HG02938 (cell line): ENCODE measurements around the gene CFAP69.
A peak's percentile ranks its signal among the peaks of the same experiment; 100 is the strongest.
"Not testable (repeated sequence)": the region's sequence is repeated elsewhere in the genome, so short reads cannot be mapped to it uniquely, and the experiment has no call there.

Source experiments
- ATAC-seq: cut with Tn5 transposase; IDR thresholded peaks from one replicate; pipeline ENCODE4 v1.9.1; 2021; ENCODE audit warnings: mild to moderate bottlenecking, moderate library complexity; ENCODE audit not compliant: unreplicated experiment

Gene CFAP69

DNA sequence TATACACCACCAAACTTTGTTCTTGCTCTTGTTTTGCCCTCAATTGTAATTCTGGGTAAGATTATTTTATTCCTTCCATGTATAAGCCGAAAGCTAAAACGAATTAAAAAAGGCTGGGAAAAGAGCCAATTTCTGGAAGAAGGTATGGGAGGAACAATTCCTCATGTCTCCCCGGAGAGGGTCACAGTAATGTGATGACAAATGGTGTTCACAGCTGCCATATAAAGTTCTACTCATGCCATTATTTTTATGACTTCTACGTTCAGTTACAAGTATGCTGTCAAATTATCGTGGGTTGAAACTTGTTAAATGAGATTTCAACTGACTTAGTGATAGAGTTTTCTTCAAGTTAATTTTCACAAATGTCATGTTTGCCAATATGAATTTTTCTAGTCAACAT is 12.5 kb upstream of the CFAP69 start:
- ATAC-seq, result no peak

DNA sequence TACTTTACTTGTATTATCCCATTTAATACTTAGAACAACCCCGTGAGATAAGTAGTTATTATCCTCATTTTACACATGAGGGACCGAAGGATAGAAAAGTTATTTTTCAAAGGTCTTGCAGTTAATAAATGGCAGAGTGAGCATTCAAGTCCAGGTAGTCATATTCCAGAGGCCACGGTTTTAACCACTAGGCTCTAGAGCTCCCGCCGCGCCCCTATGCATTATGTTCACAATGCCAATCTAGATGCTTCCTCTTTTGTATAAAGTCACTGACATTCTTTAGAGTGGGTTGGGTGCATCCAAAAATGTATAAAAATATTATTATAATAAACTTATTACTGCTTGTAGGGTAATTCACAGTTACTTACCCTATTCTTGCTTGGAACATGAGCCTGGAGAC is 11.4 kb upstream of the CFAP69 start:
- ATAC-seq, result no peak

DNA sequence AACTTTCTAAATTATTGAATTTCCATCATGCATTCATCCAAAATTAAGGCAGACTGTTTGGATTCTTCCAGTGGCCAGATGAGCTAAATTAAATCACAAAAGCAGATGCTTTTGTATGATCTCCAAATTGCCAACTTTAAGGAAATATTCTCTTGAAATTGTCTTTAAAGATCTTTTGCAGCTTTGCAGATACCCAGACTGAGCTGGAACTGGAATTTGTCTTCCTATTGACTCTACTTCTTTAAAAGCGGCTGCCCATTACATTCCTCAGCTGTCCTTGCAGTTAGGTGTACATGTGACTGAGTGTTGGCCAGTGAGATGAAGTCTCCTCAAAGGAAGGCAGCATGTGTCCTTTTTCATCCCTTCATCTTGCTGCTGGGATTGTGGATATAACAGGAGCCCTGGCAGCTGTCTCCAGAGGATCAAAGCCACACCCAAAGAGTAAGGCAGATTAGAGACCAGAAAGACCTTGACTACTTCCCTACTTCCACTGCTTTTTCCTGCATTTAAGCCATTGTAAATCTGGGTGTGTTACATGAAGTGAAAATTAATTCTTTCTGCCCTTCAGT is 8.2 kb upstream of the CFAP69 start:
- no peak for ATAC-seq

DNA sequence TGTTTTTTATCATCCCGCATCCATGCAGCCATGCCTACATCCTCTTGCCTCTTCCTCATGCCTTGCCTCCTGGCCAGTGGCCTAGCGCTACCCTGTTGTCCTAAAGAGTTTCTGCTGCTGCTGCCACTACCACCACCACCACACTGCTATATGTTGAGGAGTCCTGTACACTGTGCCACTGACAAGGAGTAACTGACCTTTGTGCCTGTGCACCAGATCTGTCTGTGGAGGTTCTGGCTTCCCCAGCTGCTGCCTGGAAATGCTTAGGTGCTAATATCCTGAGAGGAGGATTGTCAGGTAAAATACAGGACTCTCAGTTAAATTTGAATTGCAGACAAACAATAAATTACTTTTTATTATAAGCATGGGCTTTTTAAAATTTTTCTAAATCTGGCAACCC is 7.0 kb upstream of the CFAP69 start:
- no peak for ATAC-seq

DNA sequence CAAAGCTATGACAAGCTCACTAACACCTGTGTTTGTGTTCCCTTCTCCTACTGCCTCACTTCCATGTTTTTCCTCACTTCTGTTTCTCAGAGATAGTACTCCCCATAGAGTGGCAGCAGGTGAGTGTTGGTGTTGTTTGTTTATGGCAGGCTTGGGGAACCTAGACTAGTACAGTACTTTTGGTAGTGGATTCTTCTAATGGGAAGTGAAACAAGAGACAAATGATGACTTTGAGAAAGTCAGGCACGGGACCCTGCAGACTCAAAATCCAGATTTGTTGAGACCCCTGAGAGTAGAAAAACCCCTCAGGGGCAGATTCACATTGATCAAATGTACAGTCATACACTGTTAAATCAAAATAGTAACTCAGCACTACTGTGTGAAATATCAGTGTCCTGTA is 6.4 kb upstream of the CFAP69 start:
- ATAC-seq, result no peak

DNA sequence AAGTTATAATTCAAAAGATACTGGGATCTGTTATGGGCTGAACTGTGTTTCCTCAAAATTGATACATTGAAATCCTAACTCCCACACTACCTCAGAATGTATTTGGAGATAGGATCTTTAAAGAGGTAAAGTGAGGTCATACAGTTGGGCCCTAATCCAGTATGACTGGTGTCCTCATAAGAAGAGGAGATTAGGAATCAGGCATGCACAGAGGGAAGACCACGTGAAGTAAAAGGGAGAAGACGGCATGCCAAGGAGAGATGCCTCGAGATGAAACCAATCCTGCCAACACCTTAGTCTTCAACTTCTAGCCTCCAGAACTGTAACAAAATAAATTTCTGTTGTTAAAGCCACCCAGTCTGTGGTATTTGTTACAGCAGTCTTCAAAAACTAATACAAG is 5.9 kb upstream of the CFAP69 start:
- no peak for ATAC-seq

DNA sequence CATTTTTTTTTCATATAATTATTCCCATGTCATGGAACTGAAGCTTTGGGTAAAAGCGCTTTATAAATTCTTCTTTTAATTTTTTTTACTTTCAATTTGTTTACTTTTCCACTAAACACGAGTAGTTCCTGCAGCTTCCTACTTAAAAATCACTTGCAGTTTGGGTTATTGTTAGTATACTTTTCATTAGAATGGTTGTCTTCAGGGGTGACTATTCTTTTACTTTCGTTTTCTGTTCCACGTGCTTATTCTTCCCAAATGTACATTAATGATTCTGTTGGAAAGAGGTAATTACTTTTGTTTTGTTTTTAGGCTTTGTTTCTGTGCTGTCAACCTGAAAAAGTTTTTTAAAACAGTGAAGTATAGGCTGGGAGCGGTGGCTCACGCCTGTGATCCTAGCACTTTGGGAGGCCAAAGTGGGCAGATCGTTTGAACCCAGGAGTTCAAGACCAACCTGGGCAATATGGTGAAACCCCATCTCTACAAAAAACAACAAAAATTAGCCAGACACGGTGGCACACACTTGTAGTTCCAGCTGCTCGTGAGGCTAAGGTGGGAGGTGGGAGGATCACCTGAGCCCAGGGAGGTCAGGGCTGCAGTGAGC is 5.2 kb upstream of the CFAP69 start:
- no peak for ATAC-seq

DNA sequence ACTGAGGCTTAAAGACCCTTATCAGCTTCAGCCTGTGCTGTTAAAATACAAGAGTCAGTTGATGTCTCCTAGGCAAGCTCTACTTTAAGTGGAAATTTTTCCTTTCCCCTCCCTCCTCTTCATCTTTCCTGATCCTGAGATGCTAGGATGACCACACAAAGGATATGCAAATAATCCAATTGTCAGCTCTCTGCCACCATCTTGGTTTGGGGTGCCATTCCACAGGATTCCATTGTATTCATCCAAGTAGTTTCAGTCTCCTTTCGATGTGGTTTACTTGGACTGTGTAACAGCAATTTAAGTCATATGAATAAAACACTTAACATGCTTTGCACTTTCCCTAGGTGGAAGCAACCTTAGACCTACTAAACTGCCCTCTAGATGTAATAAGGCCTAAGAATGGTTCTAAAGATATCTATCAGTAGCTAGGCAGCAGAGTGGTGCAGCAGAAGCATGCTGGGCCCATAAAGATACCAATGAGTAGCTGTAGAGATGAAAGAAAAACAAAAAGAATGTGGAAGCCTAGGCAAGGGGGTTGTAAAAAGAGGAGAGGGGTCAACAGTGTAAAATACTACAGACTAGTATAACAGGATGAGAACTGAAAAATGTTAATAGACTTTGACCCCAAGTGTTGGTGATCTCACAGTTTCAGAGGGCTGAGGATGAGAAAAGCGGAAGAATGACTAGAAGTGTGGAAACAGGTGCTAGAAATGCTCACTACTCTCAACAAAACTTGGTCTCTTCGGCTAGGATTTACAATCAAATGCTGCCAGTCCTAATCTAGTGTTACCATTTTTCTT is 2.4 kb upstream of the CFAP69 start:
- peak; percentile 50 for ATAC-seq

DNA sequence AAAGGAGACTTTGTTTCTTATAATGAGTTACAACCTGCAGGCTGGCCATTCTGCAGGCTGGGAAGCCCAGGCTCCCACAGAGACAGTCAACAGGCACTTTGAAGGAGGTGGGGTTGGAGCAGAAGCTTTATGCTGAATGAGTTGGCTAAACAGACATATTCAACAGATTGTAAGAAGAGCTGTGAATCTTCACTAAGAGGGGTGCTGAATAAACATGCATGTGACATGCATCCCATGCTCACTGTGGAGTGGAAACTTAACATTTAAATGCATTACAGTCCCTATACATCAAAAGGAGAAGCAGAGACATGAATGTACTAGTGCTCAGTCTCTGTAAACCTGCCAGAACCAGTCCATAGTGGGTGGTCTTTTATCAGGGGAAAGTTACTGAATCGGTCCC is 1.4 kb upstream of the CFAP69 start:
- no peak for ATAC-seq

DNA sequence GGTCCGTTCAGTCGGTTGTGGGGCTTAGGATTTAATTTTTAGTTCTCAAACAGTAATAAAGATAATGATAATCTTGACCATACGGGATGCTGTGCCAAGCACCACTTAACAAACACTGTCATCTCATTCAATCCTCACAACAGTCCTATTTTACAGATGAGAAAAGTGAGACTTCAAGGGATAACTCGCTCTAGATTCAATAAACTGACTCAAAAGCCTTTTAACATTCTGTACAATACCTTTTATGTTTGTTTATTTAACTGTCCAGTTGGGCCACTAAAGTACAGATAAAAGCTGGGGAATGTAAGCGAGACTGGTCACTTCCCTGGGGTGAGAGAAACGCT is 437 bp upstream of the CFAP69 start:
- ATAC-seq, result peak; percentile 2

DNA sequence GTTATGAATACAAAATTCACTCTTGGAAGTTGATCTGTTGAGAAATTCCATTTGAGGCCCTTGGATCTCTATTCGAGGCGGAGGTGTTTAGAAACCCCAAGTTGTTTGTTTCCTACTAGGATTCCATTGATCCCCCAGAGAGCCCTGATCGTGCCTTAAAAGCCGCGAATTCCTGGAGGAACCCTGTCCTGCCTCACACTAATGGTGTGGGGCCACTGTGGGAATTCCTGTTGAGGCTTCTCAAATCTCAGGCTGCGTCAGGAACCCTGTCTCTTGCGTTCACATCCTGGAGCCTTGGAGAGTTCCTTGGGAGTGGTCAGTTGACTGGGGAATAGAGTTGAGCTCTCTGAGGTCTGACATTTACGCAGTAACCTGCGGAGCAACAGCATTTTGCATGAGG is 1.2 kb downstream of the CFAP69 start:
- ATAC-seq, result no peak

DNA sequence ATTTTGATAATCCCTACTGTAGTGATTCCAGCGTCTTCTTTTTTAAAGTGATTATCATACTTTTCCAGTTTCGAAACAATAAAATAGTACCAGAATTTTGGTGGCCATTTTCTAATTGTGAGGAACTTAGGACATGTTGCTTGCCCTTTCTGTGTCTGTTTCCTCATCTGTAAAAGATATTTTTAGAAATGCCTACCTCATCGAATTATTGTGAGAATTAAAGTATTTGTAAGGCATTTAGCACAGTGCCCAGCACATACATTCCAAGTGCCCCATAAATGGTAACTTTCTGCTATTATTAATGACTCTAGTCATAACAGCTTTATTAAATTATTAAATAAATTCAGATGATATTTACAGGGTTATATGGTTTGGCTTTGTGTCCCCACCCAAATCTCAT is 3.7 kb downstream of the CFAP69 start:
- no peak for ATAC-seq

DNA sequence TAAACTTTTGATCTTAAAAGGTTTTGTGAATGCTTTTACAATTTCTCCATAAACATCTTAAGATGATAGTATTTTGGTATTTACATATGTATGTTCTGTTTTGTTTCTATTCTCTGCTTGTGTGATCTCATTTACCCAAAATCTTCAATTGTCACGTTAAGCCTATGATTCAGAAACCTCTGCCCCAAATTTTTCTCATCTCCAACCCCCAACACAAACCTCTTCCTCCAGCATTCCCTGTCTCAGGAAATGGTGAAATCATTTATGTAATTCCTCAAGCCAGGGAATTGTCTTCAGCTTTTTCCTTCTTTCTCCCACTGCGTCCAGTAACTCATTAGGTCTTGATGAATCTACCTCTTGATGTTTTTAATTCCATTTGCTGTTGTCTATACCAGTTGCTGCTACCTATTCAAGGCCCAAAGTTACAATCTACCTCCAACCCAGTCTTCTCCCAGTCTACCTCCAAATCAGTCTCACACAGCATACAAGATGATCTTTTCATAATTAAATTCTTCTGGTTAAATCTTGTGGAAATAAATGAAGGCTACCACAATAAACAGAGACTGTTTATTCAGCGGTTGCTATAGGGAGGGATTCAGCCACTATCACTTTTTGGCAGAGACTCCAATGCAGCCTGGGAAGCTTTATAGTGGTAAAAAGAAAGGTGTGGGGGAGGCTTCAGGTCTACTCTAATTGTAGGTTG is 5.8 kb downstream of the CFAP69 start:
- no peak for ATAC-seq

DNA sequence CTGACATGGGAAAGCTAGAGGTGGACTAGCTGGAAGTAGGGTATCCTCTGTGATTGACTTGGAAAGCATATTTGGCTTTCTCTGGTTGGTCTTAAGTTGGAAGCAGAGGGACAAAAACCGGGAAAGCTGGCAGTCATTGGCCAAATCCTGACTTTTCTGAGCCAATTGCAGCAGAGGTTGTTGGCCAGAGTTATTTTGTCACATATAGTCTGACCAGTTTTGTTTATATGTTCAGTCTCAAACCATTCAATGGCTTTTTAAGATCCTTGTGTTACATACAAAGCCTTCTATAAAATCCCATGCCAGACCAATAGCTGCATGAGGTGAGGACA is 6.3 kb downstream of the CFAP69 start:
- ATAC-seq, result no peak

DNA sequence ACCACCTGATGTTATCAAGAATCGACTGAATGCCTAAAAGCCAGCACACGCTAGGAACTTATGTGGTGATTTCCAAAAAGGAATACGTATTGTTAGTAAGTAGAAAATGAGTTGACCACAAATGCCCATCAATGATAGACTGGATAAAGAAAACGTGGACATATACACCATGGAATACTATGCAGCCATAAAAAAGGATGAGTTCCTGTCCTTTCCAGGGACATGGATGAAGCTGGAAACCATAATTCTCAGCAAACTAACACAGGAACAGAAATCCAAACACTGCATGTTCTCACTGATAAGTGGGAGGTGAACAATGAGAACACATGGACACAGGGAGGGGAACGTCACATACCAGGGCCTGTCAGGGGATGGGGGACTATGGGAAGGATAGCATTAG is 11.0 kb downstream of the CFAP69 start:
- not testable (repeated sequence) for ATAC-seq

DNA sequence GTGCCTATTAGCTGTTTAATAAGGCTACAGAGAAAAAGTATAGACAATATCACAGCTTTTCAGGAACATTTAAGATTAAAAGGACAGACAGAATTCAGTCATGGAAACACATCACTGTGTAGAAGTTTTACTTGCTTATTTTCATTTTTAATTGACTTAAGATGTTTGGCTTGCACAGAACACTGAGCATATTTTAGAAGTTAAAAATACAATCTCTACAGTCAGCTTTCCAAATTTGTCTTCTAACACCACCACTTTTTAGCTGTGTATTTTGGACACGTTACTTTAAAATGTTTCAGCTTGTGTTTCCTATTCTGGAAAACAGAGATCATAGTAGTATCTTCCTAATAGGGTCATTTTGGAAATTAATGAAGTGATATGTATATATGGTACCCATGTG is 11.8 kb downstream of the CFAP69 start:
- ATAC-seq, result no peak

DNA sequence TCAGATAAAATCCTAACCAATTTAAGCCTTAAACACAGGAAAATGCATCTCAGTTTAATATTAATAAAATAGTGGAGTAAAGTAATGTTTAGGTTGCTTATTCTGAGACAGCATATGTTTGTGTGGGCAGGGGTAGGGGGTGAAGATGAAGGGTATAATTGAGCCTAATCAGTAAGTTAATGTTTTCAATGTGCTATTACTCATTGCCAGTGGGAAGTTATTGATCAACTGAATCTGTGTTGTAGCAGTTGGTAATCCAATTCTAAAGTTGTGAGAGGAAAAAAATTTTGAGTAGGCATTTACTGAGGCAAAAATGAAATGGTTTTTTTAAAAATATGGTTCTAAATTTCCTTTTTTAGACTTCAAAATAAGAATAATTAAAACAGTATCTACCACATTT is 16.5 kb downstream of the CFAP69 start:
- no peak for ATAC-seq

DNA sequence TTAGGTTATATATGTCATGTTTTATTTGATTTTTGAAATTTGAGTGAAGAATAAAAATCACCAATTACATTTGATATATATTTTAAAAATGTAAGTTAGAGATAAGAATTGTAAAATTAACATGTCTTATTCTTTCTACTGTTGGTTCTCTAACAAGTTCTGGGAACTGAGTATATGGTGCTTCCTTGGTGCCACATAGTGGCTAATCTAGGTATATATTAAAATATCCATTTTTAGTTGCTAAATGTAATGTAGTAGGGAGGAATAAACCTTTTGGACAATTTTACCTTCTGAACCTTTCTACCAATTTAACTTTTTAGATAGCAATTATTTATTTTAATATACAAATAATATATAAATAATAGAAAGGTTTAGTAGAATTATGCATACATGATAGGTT is 17.5 kb downstream of the CFAP69 start:
- peak; percentile 92 for ATAC-seq

DNA sequence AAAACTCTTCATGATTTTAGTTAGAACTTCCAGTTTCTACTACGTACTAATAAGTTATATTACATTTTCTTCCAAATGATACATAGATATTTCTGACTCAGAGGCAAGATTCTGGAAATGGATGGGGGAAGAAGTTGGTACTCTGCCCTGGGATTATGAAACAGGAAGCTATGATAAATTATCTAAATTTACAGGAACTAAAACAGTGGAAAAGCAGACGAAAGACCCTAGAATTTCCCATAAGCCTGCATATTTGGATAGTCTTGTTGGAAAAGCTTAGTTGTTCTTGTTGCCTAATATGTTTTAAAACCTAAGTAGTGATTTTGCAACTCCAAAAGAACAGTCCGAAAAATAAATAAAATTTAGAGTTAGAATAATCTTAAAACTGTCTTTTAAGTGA is 21.8 kb downstream of the CFAP69 start:
- ATAC-seq, result no peak

DNA sequence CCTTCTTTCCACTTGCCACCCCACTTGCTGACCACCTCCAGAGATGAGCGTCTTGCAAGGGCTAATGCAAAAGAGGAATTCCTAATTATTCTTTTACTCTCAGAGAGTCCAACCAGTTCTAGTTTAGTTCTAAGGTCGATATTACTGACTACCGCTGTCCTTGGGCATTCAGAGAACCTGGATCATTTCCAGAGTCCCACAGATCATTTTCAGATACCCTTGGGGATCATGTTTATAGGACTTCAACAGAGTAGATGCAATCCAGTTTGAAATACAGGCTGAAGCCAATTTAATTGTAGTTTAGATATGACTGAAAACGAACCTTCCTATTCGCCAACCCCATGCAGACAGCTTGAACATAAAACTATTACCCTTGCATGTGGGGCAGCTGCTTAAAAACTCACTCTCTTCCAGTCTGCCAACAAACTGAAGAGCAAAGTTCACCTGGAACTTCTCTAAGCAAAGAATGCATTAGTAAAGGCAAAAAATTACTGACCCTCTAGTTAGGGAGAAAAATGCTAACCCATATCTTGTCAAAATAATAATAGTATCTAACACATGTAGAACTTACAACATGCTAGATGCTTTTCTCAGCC is 22.4 kb downstream of the CFAP69 start:
- ATAC-seq, result no peak

DNA sequence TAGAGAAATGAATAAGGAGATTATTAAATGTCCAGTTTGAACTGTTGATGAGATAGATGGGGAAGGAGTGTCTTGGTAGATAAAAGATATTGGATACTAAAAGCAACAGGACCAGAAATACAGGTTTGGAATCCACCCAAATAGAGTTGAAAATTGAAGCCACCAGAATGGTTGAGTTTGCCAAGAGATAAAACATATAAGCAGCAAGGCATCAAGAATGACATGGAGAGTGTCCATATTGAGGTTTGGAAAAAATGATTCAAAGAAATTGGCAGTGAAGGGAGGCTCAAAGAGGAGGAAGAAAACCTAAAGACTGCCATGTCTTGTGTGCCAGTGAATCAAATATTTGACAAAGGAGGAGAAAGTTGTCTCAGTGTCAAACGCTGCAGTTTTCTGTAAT is 24.2 kb downstream of the CFAP69 start:
- no peak for ATAC-seq
